Loucy (cell line): ENCODE data around the gene GSS.

Experiments used
- H2AFZ ChIP-seq: fragments of 200-600 bp; sonication (generic); 2 replicates; pipeline ENCODE4 v1.6.0; 2016; ENCODE audit warnings: antibody characterized with exemption, mild to moderate bottlenecking, low read length, moderate library complexity
- H3F3A ChIP-seq: fragments of 200-600 bp; 2 replicates; pipeline ENCODE4 v1.6.0; 2016; ENCODE audit warnings: antibody characterized with exemption, low read depth, mild to moderate bottlenecking
- H3K27me3 ChIP-seq: fragments of 200-600 bp; sonication (generic); 2 replicates; pipeline ENCODE4 v1.6.1; 2014; ENCODE audit warnings: low read length, mild to moderate bottlenecking; ENCODE audit not compliant: insufficient read depth, poor library complexity, severe bottlenecking
- H3K36me3 ChIP-seq: fragments of 200-600 bp; sonication (generic); 2 replicates; pipeline ENCODE4 v1.6.1; 2016; ENCODE audit warnings: low read length; ENCODE audit not compliant: insufficient read depth
- H3K4me1 ChIP-seq: fragments of 200-600 bp; sonication (generic); 2 replicates; pipeline ENCODE4 v1.5.1; 2014; ENCODE audit warnings: low read length, mild to moderate bottlenecking; ENCODE audit not compliant: insufficient read depth, poor library complexity, severe bottlenecking
- H3K4me2 ChIP-seq: fragments of 200-600 bp; sonication (generic); 2 replicates; pipeline ENCODE4 v1.6.0; 2014; ENCODE audit warnings: antibody characterized with exemption, low read length, low read depth, mild to moderate bottlenecking; ENCODE audit not compliant: poor library complexity, severe bottlenecking
- H3K4me3 ChIP-seq: fragments of 200-600 bp; sonication (generic); 2 replicates; pipeline ENCODE4 v1.5.1; 2014; ENCODE audit warnings: low read length, mild to moderate bottlenecking, mixed read lengths; ENCODE audit not compliant: poor library complexity, severe bottlenecking
- H3K79me2 ChIP-seq: fragments of 200-600 bp; sonication (generic); 2 replicates; pipeline ENCODE4 v1.6.1; 2014; ENCODE audit warnings: low read length; ENCODE audit not compliant: insufficient read depth
- H3K9ac ChIP-seq: fragments of 200-600 bp; sonication (generic); 2 replicates; pipeline ENCODE4 v1.6.0; 2014; ENCODE audit warnings: mild to moderate bottlenecking, low read depth, low read length, moderate library complexity; ENCODE audit not compliant: poor library complexity, severe bottlenecking
- H3K9me2 ChIP-seq: fragments of 200-600 bp; sonication (generic); replicated peaks from 2 replicates; pipeline ENCODE4 v1.6.1; 2016; ENCODE audit warnings: low read depth, low read length, mixed read lengths
- H3K9me3 ChIP-seq: fragments of 200-600 bp; sonication (generic); 2 replicates; pipeline ENCODE4 v1.6.1; 2014; ENCODE audit warnings: mild to moderate bottlenecking, antibody characterized with exemption, low read length, low read depth; ENCODE audit not compliant: insufficient read depth
- H4K20me1 ChIP-seq: fragments of 200-600 bp; sonication (generic); 2 replicates; pipeline ENCODE4 v1.6.0; 2014; ENCODE audit warnings: antibody characterized with exemption, low read length, mild to moderate bottlenecking; ENCODE audit not compliant: insufficient read depth, poor library complexity, severe bottlenecking
- EZH2phosphoT487 ChIP-seq: fragments of 200-600 bp; IDR thresholded peaks from 2 replicates; pipeline ENCODE4 v1.6.1; 2018; ENCODE audit warnings: antibody characterized with exemption, mild to moderate bottlenecking, moderate library complexity, borderline replicate concordance
- TF ChIP-seq, protein P1 (sequence below): fragments of 200-600 bp; sonication (generic); conservative IDR thresholded peaks from 2 replicates; pipeline ENCODE4 v1.5.1; 2014; ENCODE audit warnings: mild to moderate bottlenecking, antibody characterized with exemption, low read length

The GSS gene

DNA sequence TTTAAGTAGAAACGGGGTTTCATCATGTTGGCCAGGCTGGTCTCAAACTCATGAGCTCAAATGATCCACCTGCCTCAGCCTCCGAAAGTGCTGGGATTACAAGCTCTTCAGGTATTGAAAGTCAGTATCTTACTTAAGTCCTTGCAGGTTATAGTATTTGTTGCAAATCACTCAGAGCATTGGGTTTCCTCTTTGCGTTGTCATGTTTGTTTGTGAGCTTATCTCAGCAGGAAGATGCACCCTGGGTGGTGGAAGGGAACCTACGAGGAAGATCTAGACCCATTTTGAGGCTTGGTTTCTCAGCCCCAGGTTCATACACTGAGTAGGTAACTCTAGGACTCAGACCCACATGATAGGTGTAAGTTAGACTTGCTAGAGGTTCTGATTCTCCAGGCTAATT, 18.6 kb upstream of the GSS start:
- no peaks in the 10 kb centered on the region for H4K20me1 ChIP-seq
- no peak overlapping the region for H3K4me2 ChIP-seq
- no peaks in the 10 kb centered on the region for H3K9me2 ChIP-seq
- no peaks in the 10 kb centered on the region for H3F3A ChIP-seq
- no peaks in the 10 kb centered on the region for H3K9me3 ChIP-seq
- H3K36me3 ChIP-seq: no peaks in the 10 kb centered on the region
- H3K79me2 ChIP-seq: no peaks in the 10 kb centered on the region
- H3K27me3 ChIP-seq: no peaks in the 10 kb centered on the region
- H3K4me1 ChIP-seq: no peaks in the 10 kb centered on the region
- no peak overlapping the region for H3K4me3 ChIP-seq
- TF ChIP-seq, protein P1, sequence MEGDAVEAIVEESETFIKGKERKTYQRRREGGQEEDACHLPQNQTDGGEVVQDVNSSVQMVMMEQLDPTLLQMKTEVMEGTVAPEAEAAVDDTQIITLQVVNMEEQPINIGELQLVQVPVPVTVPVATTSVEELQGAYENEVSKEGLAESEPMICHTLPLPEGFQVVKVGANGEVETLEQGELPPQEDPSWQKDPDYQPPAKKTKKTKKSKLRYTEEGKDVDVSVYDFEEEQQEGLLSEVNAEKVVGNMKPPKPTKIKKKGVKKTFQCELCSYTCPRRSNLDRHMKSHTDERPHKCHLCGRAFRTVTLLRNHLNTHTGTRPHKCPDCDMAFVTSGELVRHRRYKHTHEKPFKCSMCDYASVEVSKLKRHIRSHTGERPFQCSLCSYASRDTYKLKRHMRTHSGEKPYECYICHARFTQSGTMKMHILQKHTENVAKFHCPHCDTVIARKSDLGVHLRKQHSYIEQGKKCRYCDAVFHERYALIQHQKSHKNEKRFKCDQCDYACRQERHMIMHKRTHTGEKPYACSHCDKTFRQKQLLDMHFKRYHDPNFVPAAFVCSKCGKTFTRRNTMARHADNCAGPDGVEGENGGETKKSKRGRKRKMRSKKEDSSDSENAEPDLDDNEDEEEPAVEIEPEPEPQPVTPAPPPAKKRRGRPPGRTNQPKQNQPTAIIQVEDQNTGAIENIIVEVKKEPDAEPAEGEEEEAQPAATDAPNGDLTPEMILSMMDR: no peak
- TF ChIP-seq EZH2phosphoT487: no peak
- no peak overlapping the region for H2AFZ ChIP-seq
- no peak overlapping the region for H3K9ac ChIP-seq

DNA sequence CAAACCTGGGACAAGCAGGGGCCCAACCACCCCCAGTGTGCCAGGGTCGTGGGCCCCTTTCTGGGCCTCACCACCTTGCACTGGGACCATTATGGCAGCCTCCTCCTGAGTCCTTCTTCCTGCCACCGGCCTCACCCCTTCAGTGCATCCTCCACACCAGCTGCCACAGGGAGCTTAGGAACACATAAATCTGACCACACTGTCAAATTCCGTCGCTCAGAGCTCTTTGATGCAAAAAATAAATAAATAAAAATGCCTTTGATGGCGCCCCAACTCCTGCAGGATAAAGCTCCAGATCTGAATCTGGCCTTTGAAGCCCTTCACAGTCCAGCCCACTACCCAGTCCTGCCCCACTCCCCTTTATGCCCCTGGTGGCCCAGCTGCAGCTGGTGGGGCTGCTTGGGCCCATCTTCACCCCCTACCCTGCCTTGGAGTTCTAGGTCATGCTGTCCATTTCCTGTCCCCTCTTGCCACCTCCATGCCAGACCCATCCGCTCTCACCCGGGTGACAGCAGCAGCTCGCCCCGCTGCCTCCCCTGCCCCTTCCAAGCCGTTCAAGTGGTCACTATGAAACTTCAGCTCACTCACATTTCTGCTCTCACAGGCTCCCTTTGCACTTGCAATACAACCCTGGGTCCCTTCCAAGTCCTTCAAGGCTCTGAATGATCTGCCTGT, 16.1 kb upstream of the GSS start:
- no peak overlapping the region for H2AFZ ChIP-seq
- H3K4me1 ChIP-seq: no peaks in the 10 kb centered on the region
- no peak overlapping the region for H3K4me2 ChIP-seq
- no peaks in the 10 kb centered on the region for H3K9me3 ChIP-seq
- no peaks in the 10 kb centered on the region for H3K36me3 ChIP-seq
- no peaks in the 10 kb centered on the region for H4K20me1 ChIP-seq
- H3F3A ChIP-seq: no peaks in the 10 kb centered on the region
- no peaks in the 10 kb centered on the region for H3K27me3 ChIP-seq
- TF ChIP-seq, protein P1: no peak
- TF ChIP-seq EZH2phosphoT487: no peak
- H3K9me2 ChIP-seq: no peaks in the 10 kb centered on the region
- no peak overlapping the region for H3K4me3 ChIP-seq
- no peaks in the 10 kb centered on the region for H3K79me2 ChIP-seq
- no peak overlapping the region for H3K9ac ChIP-seq

DNA sequence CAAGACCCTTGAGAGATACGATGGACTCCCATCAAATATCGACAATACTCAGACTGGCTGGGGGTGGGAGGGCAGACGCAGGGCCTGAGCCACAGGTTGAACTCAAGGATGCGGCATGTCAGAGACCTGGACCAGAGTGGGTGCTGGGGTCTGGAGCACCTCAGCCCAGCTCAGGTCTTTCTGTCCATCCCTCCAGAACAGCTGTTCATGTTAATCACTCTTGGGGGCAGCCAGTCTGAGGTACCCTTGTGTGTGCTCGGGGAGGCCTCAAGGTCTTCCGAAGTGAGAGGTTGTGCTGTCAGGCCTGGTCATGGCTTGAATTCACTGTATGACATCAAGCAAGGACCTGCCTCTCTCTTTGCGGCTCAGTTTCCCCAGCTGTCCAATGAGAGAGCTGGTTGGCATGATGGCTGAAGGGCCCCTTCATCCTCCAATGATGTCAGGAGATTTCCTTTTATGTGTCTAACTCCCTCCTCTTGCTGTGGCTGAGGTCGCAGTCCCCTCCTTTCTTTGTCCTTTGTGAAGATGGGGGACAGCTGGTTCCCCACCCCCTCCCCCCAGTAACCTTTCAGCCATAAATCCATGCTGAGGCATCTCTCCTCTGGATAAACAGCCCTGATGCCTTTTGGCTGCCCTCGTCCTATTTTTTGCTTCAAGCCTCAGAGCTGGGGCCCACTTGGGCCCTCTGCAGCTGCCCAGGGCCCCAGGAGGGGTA, 15.4 kb upstream of the GSS start:
- Histone ChIP-seq H3K27me3 (no peaks in the 10 kb centered on the region), H3K36me3 (no peaks in the 10 kb centered on the region), H3K4me2 (no peak overlapping the region), H3K79me2 (no peaks in the 10 kb centered on the region), H2AFZ (no peak overlapping the region), H4K20me1 (no peaks in the 10 kb centered on the region), H3K9ac (no peak overlapping the region), H3K9me3 (no peaks in the 10 kb centered on the region), H3K9me2 (no peaks in the 10 kb centered on the region), H3K4me1 (no peaks in the 10 kb centered on the region), H3K4me3 (no peak overlapping the region), H3F3A (no peaks in the 10 kb centered on the region)
- TF ChIP-seq EZH2phosphoT487: no peak
- TF ChIP-seq, protein P1: no peak
